HCT116 (cell line): Measurements from ENCODE around the gene MAP3K8. TPM values are rescaled to one million over a fixed set of nuclear protein-coding genes. Genes with fewer than 3 reads are reported as not detected.

ENCODE experiments used
- ATAC-seq: fragments of 200-7000 bp; cut with Tn5 transposase; 2 replicates; pipeline ENCODE4 v1.9.1; 2020; ENCODE audit warnings: mild to moderate bottlenecking, moderate library complexity
- BruUV-seq: library from RNA; stranded (reverse); fragments of 400-500 nt; replicated peaks from 2 replicates; lab custom pipeline; 2021; lab: Mats Ljungman, UMichigan
- CTCF ChIA-PET: fragments of 300-600 bp; sonication (Branson Sonifier 250); formaldehyde crosslinking; loops from one replicate; lab custom pipeline; 2021; ENCODE audit warnings: antibody characterized with exemption; lab: Charles Lee
- POLR2A ChIA-PET: fragments of 300-600, 350-600 bp; sonication (Branson Sonifier 250); formaldehyde crosslinking; loops from one replicate; lab custom pipeline; 2021; ENCODE audit warnings: antibody characterized with exemption; lab: Charles Lee
- RAD21 ChIA-PET, 2 experiments: fragments of 300-600 bp; sonication (Branson Sonifier 250); formaldehyde crosslinking; loops; one replicate each; lab custom pipeline; 2023; ENCODE audit warnings: low total read pairs in 2 of 2; ENCODE audit not compliant: uncharacterized antibody in 2 of 2, unreplicated experiment in 2 of 2, low non-redundant PET in 1 of 2; lab: Charles Lee
- DNase-seq: peaks from one replicate; pipeline ENCODE4 v3.0.0-alpha.2; 2010; ENCODE audit warnings: low read depth, low spot score
- H2AFZ ChIP-seq: fragments of 200-600 bp; shearing (Covaris generic), sonication (generic); 2 replicates; pipeline ENCODE4 v1.6.1; 2017; ENCODE audit warnings: low read depth, mixed run types, mixed read lengths, antibody characterized with exemption, low read length; ENCODE audit not compliant: poor library complexity, severe bottlenecking
- H3K27ac ChIP-seq: 2 replicates; pipeline ENCODE4 v1.5.1; 2012; ENCODE audit warnings: low read depth, low read length
- H3K27me3 ChIP-seq: fragments of 200-600 bp; sonication (generic); 2 replicates; pipeline ENCODE4 v1.6.1; 2016; ENCODE audit warnings: mixed run types, low read length, mixed read lengths; ENCODE audit not compliant: insufficient read depth
- H3K36me3 ChIP-seq, 2 experiments: fragments of 200-500 bp in 1 of 2; fragments of 200-600 bp in 1 of 2; sonication (Bioruptor generic) in 1 of 2; sonication (generic) in 1 of 2; 2 replicates each; pipeline versions ENCODE4 v1.5.1 to v1.6.1; 2014 to 2016; ENCODE audit warnings: low read length in 2 of 2, inconsistent platforms in 1 of 2, mixed read lengths in 1 of 2, mixed run types in 1 of 2; ENCODE audit not compliant: insufficient read depth in 2 of 2, control insufficient read depth in 1 of 2
- H3K4me1 ChIP-seq, 2 experiments: fragments of 200-600 bp in 1 of 2; sonication (generic) in 1 of 2; 2 replicates each; pipeline versions ENCODE4 v1.5.1 to v1.6.1; 2012 to 2017; ENCODE audit warnings: low read length in 2 of 2, inconsistent platforms in 1 of 2, mild to moderate bottlenecking in 1 of 2, mixed read lengths in 1 of 2, mixed run types in 1 of 2, moderate library complexity in 1 of 2; ENCODE audit not compliant: insufficient read depth in 2 of 2, control insufficient read depth in 1 of 2
- H3K4me2 ChIP-seq: fragments of 200-600 bp; sonication (generic); 2 replicates; pipeline ENCODE4 v1.6.1; 2017; ENCODE audit warnings: mixed run types, low read length, mixed read lengths
- H3K4me3 ChIP-seq, 2 experiments: fragments of 200-600 bp in 1 of 2; sonication (generic) in 1 of 2; replicated peaks in 1 of 2; 2 replicates each; pipeline ENCODE4 v1.5.1; 2011 to 2016; ENCODE audit warnings: low read length in 2 of 2, control low read depth in 1 of 2, low read depth in 1 of 2, mild to moderate bottlenecking in 1 of 2, mixed read lengths in 1 of 2, mixed run types in 1 of 2
- H3K79me2 ChIP-seq: fragments of 200-600 bp; sonication (generic); 2 replicates; pipeline ENCODE4 v1.6.1; 2017; ENCODE audit warnings: mild to moderate bottlenecking, mixed run types, low read length, moderate library complexity, mixed read lengths; ENCODE audit not compliant: insufficient read depth
- H3K9ac ChIP-seq: fragments of 200-600 bp; sonication (generic); 2 replicates; pipeline ENCODE4 v1.6.1; 2016; ENCODE audit warnings: low read length, mixed read lengths
- H3K9me2 ChIP-seq: fragments of 200-600 bp; sonication (generic), shearing (Covaris generic); 2 replicates; pipeline ENCODE4 v1.6.1; 2017; ENCODE audit warnings: mixed run types, mild to moderate bottlenecking, moderate library complexity; ENCODE audit not compliant: insufficient read depth
- H3K9me3 ChIP-seq, 2 experiments: fragments of 200-500 bp in 1 of 2; fragments of 200-600 bp in 1 of 2; sonication (Bioruptor generic) in 1 of 2; sonication (generic) in 1 of 2; 2 replicates each; pipeline ENCODE4 v1.6.1; 2014 to 2017; ENCODE audit warnings: low read length in 2 of 2, mixed read lengths in 2 of 2, inconsistent platforms in 1 of 2, low read depth in 1 of 2, mild to moderate bottlenecking in 1 of 2, mixed run types in 1 of 2, moderate library complexity in 1 of 2; ENCODE audit not compliant: control insufficient read depth in 1 of 2, insufficient read depth in 1 of 2
- H4K20me1 ChIP-seq: fragments of 200-600 bp; sonication (generic), shearing (Covaris generic); 2 replicates; pipeline ENCODE4 v1.6.1; 2017; ENCODE audit warnings: mixed run types, mild to moderate bottlenecking, moderate library complexity; ENCODE audit not compliant: insufficient read depth
- ATF3 ChIP-seq: IDR thresholded peaks from 2 replicates; pipeline ENCODE4 v1.6.1; 2012
- CBX3 ChIP-seq: IDR thresholded peaks from 2 replicates; pipeline ENCODE4 v1.6.1; 2012; ENCODE audit warnings: low read depth
- EGR1 ChIP-seq: IDR thresholded peaks from 2 replicates; pipeline ENCODE4 v1.6.1; 2012; ENCODE audit warnings: low read depth
- POLR2A ChIP-seq: IDR thresholded peaks from 2 replicates; pipeline ENCODE4 v1.7.0; 2011; ENCODE audit warnings: borderline replicate concordance; ENCODE audit not compliant: insufficient read depth, insufficient read length; ENCODE audit errors: extremely low read depth
- POLR2AphosphoS5 ChIP-seq: IDR thresholded peaks from 2 replicates; pipeline ENCODE4 v1.6.1; 2011; ENCODE audit warnings: mild to moderate bottlenecking, low read depth, low read length, moderate library complexity
- SRF ChIP-seq: IDR thresholded peaks from 2 replicates; pipeline ENCODE4 v1.6.1; 2012; ENCODE audit warnings: low read depth
- intact Hi-C: fragments of 100-400 bp; cut with micrococcal nuclease; formaldehyde crosslinking; loops from 2 replicates; pipeline ENCODE4 v1.10.0; 2022
- total RNA-seq: library from RNA; stranded (reverse); gene quantifications from one replicate; pipeline ENCODE4 v1.2.1, GENCODE V29; 2021; ENCODE audit not compliant: unreplicated experiment

MAP3K8 gene
- total RNA-seq, 1 experiment from 2014 or later = 4.5 TPM

DNA sequence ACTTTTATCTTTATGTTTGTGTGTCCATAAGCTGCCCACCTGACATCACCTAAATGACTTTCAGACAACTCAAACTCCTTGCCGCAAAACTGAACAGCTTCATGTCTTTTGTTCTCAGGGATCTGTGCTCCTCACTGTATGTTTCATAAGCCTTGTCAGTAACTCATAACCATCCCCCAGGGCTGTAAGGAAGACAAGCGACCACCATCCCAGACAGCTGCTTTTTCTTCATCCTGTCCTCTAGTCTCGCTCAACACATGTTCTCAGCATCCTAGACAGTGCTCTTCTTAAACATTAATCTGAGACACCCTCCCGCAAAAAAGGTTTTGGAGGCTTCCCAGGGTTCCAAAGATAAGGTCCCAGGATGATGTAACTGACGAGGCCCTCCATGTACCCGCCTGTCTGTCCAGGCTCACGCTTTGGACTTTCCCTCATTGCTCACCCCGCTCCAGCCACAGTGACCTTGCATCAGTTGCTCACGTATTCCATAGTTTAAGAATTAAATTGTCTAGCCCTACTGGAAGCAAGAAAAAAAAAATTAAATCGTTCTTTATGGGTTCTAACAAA, 69.8 kb downstream of the MAP3K8 start:
- Histone ChIP-seq H3K79me2 (no peaks in the 10 kb centered on the region), H3K4me2 (no peak overlapping the region), H3K4me3 (no peak overlapping the region), H3K9ac (no peak overlapping the region), H3K36me3 (no peaks in the 10 kb centered on the region), H3K9me2 (no peaks in the 10 kb centered on the region), H3K9me3 (no peaks in the 10 kb centered on the region), H3K27ac (no peak overlapping the region), H3K27me3 (peaks cover 9% of the 10 kb centered on the region; the same call in 1 of the 2 replicates), H4K20me1 (no peaks in the 10 kb centered on the region), H2AFZ (no peak overlapping the region), H3K4me1 (no peaks in the 10 kb centered on the region)
- RAD21 ChIA-PET = no interaction called here
- no TSS peak for BruUV-seq
- POLR2A ChIA-PET = no interaction called here
- CTCF ChIA-PET = interaction anchor here (1.5 kb wide), 1 partner anchor 10 kb away, joined by 3 read pairs; no protein-coding TSS in a partner anchor
- DNase-seq (no peak), ATAC-seq (no peak)
- intact Hi-C loops = no loop called here
- TF ChIP-seq SRF = no peak
- no peak for TF ChIP-seq ATF3
- TF ChIP-seq POLR2AphosphoS5 = no peak
- TF ChIP-seq EGR1 = no peak
- TF ChIP-seq CBX3 = no peak

DNA sequence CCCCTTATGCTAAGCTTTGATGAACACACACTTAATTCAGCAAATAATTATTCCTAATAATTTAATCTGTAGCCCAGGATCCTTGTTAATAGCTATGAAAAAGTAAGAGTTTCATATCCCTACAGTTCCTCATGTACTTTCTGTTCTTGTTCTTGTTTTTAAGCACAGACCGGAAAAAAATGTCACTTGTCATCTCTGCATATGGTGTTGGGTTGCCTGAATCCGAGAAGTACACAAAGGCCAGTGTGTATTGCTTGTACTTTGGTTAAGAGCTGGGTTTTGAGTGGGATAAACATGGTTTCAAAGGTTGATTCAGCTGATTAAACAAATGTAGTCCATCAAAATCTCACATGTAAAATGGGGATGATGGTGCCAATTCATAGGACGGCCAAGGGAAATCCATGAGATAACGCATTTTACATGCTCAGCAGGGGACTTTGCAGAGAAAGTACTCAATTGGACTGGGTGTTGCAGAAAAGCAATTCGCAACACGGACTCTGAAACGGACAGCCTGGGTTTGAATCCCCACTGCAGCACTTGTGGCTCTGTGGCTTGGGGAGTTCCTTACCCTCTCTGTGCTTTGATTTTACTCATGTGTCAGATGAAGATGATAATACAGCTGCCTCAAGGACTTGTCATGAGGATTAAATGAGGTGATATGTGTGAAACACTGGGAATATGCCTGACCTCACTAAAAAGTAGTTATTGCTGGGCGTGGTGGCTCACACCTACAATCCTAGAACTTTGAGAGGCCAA, 71.7 kb downstream of the MAP3K8 start:
- Histone ChIP-seq H3K4me3 (no peak overlapping the region), H3K27me3 (no peaks in the 10 kb centered on the region), H3K79me2 (no peaks in the 10 kb centered on the region)
- POLR2A ChIA-PET = no interaction called here
- CTCF ChIA-PET = no interaction called here
- TF ChIP-seq POLR2A = no peak
- TF ChIP-seq, all 23 proteins: peak for 0
- Histone ChIP-seq H3K4me1 (peaks cover 0 to 4% of the 10 kb centered on the region in 2 experiments; a peak in 1 of 4 replicates), H3K4me2 (no peak overlapping the region), H3K27ac (no peak overlapping the region), H3K36me3 (no peaks in the 10 kb centered on the region), H3K9ac (no peak overlapping the region), H3K9me2 (no peaks in the 10 kb centered on the region), H4K20me1 (no peaks in the 10 kb centered on the region), H3K9me3 (no peaks in the 10 kb centered on the region), H2AFZ (no peak overlapping the region)
- DNase-seq (no peak), ATAC-seq (no peak)
- intact Hi-C loops = no loop called here
- no TSS peak for BruUV-seq
- RAD21 ChIA-PET = no interaction called here
